ENCODE results near the gene ALG9. TPM values are rescaled to one million over a fixed set of nuclear protein-coding genes. Genes with fewer than 3 reads are reported as not detected.

ALG9 gene
- total and polyA plus RNA-seq, 10 donors, result 9.0 to 57.5 (median 27.0) TPM

GRCh38 chr11:111836162-111836561 is 35.2 kb downstream of the ALG9 start:
- H3K9me3 ChIP-seq, result no peaks in the 10 kb centered on the region
- no peak overlapping the region for H3K27ac ChIP-seq
- peaks cover 2 to 96% (median 39%) of the 10 kb centered on the region in 6 donors for H3K36me3 ChIP-seq
- 73 to 90% (median 86%) methylated on average over 1 of the region's 1 CpG for WGBS, 5 donors
- intact Hi-C loops (cut with DNase I; ENCODE audit: low total_unique reads), result no loop called here
- H3K4me3 ChIP-seq, result no peak overlapping the region
- no peak for DNase-seq
- peaks cover 0 to 2% (median under 1%) of the 10 kb centered on the region in 6 donors for H3K4me1 ChIP-seq
- H3K27me3 ChIP-seq (replicated peaks in 1 of 7), result no peaks in the 10 kb centered on the region
- TF ChIP-seq CTCF (IDR thresholded peaks at IDR 0.05 in 8 of 11, conservative IDR thresholded peaks at IDR 0.05 in 3 of 11) (no peak), POLR2AphosphoS5 (IDR thresholded peaks at IDR 0.05) (no peak), POLR2A (IDR thresholded peaks at IDR 0.05) (no peak)

GRCh38 chr11:111835665-111836064 is 35.7 kb downstream of the ALG9 start:
- no peak overlapping the region for H3K27ac ChIP-seq
- no peaks in the 10 kb centered on the region for H3K4me1 ChIP-seq
- WGBS, 5 donors, result 96 to 97% (median 96%) methylated on average over 7 of the region's 7 CpGs
- no peak for DNase-seq
- intact Hi-C loops (cut with DNase I; ENCODE audit: low total_unique reads), result no loop called here
- no peak overlapping the region for H3K4me3 ChIP-seq
- H3K9me3 ChIP-seq, result no peaks in the 10 kb centered on the region
- H3K27me3 ChIP-seq (replicated peaks in 1 of 7), result no peaks in the 10 kb centered on the region
- H3K36me3 ChIP-seq, result peaks cover 2 to 99% (median 44%) of the 10 kb centered on the region in 6 donors
- TF ChIP-seq POLR2A (IDR thresholded peaks at IDR 0.05) (no peak), POLR2AphosphoS5 (IDR thresholded peaks at IDR 0.05) (no peak)

- H3K27me3 ChIP-seq (replicated peaks in 1 of 7), result no peaks in the 10 kb centered on the region
- DNase-seq, result no peak
- H3K9me3 ChIP-seq, result no peaks in the 10 kb centered on the region
- peaks cover 2 to 98% (median 41%) of the 10 kb centered on the region in 6 donors for H3K36me3 ChIP-seq
- no peak overlapping the region for H3K4me3 ChIP-seq
- TF ChIP-seq POLR2AphosphoS5 (IDR thresholded peaks at IDR 0.05), result no peak
- no peaks in the 10 kb centered on the region for H3K4me1 ChIP-seq
- intact Hi-C loops (cut with DNase I; ENCODE audit: low total_unique reads), result no loop called here
- no peak overlapping the region for H3K27ac ChIP-seq
- WGBS, 5 donors, result 94 to 97% (median 95%) methylated on average over 3 of the region's 3 CpGs
Measured at GRCh38 chr11:111834432-111835163, 36.8 kb downstream of the ALG9 start.

GRCh38 chr11:111833524-111833923 is 37.9 kb downstream of the ALG9 start:
- TF ChIP-seq POLR2AphosphoS5 (IDR thresholded peaks at IDR 0.05) (no peak), CTCF (IDR thresholded peaks at IDR 0.05 in 8 of 11, conservative IDR thresholded peaks at IDR 0.05 in 3 of 11) (no peak), POLR2A (IDR thresholded peaks at IDR 0.05) (no peak)
- Histone ChIP-seq H3K27ac (no peak overlapping the region), H3K27me3 (replicated peaks in 1 of 7) (no peaks in the 10 kb centered on the region), H3K36me3 (peaks cover 2 to 97% (median 41%) of the 10 kb centered on the region in 6 donors), H3K4me3 (no peak overlapping the region), H3K9me3 (no peaks in the 10 kb centered on the region), H3K4me1 (no peaks in the 10 kb centered on the region)
- intact Hi-C loops (cut with DNase I; ENCODE audit: low total_unique reads), result no loop called here
- 78 to 88% (median 86%) methylated on average over 4 of the region's 4 CpGs for WGBS, 5 donors
- no peak for DNase-seq

- H3K27me3 ChIP-seq (replicated peaks in 1 of 7), result no peaks in the 10 kb centered on the region
- TF ChIP-seq POLR2AphosphoS5 (IDR thresholded peaks at IDR 0.05), result no peak
- no peak for TF ChIP-seq CTCF (IDR thresholded peaks at IDR 0.05 in 8 of 11, conservative IDR thresholded peaks at IDR 0.05 in 3 of 11)
- no peak for TF ChIP-seq POLR2A (IDR thresholded peaks at IDR 0.05)
- peaks cover 0 to 65% (median 14%) of the 10 kb centered on the region in 6 donors for H3K36me3 ChIP-seq
- intact Hi-C loops (cut with DNase I; ENCODE audit: low total_unique reads), result no loop called here
- H3K4me1 ChIP-seq, result no peaks in the 10 kb centered on the region
- no peak overlapping the region for H3K4me3 ChIP-seq
- DNase-seq, result no peak
- 84 to 94% (median 87%) methylated on average over 5 of the region's 5 CpGs for WGBS, 5 donors
- no peak overlapping the region for H3K27ac ChIP-seq
- H3K9me3 ChIP-seq, result no peaks in the 10 kb centered on the region
Measured at GRCh38 chr11:111829185-111829968, 42.0 kb downstream of the ALG9 start.

Data from spleen (tissue), 11 donors.